HFF-Myc (cell line): Measurements from ENCODE around the gene LRRFIP1.
"Not testable (repeated sequence)": the region's sequence is repeated elsewhere in the genome, so short reads cannot be mapped to it uniquely, and the experiment has no call there.

Experiments used
- DNase-seq: peaks from one replicate; pipeline ENCODE4 v3.0.0-alpha.2; 2011; ENCODE audit warnings: low read depth; ENCODE audit errors: extremely low read depth
- H3K4me3 ChIP-seq: replicated peaks from 2 replicates; pipeline ENCODE4 v1.5.1; 2011; ENCODE audit warnings: low read depth, mild to moderate bottlenecking, control low read depth, low read length
- TF ChIP-seq, protein P1 (sequence below): IDR thresholded peaks from 2 replicates; pipeline ENCODE4 v1.5.1; 2012; ENCODE audit warnings: mild to moderate bottlenecking, low read depth, low read length, control low read depth; ENCODE audit errors: missing control alignments

LRRFIP1 gene

DNA sequence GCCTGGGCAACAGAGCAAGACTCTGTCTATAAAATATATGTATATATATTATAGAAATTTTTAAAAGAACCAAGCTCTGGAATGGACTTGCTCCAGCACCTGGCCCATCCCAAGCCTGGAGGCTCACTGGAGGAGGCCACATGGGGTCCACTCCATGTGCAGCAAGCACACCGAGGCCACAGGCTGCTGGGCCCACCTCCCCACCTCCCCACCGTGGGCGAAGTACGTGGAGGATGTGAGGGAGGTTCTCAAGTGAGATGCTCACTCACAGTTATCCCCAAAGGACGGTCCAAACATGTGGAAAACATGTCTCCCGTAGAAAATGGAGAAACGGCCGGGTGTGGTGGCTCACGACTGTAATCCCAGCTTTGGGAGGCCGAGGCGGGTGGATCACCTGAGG, 23.0 kb upstream of the LRRFIP1 start:
- no peak for DNase-seq
- no peak overlapping the region for H3K4me3 ChIP-seq
- TF ChIP-seq, protein P1, sequence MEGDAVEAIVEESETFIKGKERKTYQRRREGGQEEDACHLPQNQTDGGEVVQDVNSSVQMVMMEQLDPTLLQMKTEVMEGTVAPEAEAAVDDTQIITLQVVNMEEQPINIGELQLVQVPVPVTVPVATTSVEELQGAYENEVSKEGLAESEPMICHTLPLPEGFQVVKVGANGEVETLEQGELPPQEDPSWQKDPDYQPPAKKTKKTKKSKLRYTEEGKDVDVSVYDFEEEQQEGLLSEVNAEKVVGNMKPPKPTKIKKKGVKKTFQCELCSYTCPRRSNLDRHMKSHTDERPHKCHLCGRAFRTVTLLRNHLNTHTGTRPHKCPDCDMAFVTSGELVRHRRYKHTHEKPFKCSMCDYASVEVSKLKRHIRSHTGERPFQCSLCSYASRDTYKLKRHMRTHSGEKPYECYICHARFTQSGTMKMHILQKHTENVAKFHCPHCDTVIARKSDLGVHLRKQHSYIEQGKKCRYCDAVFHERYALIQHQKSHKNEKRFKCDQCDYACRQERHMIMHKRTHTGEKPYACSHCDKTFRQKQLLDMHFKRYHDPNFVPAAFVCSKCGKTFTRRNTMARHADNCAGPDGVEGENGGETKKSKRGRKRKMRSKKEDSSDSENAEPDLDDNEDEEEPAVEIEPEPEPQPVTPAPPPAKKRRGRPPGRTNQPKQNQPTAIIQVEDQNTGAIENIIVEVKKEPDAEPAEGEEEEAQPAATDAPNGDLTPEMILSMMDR: no peak

DNA sequence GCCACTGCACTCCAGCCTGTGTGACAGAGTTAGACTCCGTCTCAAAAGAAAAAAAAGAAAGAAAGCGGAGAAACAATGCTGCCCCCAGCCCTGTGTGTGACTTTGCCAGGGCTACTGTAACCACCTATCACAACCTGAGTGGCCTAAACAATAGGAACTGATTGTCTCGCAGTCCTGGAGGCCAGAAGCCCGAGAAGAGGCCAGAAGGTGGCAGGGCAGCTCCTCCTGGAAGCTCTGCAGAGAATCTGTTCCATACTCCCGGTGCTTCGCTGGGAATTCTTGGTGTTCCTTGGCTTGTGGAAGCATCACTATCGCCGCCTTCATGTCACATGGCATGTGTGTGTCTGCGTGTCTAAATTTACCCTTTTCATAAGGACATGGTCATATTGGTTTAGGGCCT, 22.4 kb upstream of the LRRFIP1 start:
- TF ChIP-seq, protein P1: peak; percentile 48
- H3K4me3 ChIP-seq: no peak overlapping the region
- no peak for DNase-seq

DNA sequence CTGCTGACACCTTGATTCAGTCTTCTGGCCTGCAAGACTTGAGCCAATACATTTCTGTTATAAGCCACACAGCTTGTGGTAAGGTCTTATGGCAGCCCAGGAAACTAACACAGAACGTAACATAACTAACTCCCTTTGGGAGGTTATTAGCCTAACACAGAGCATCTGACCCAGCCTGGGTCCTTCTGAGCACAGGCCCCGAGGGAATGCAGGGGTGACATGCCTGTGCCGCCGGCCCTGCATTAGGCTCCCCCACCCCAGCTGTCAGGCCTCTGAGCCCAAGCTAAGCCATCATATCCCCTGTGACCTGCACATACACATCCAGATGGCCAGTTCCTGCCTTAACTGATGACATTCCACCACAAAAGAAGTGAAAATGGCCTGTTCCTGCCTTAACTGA, 20.9 kb upstream of the LRRFIP1 start:
- not testable (repeated sequence) for DNase-seq, H3K4me3 ChIP-seq

DNA sequence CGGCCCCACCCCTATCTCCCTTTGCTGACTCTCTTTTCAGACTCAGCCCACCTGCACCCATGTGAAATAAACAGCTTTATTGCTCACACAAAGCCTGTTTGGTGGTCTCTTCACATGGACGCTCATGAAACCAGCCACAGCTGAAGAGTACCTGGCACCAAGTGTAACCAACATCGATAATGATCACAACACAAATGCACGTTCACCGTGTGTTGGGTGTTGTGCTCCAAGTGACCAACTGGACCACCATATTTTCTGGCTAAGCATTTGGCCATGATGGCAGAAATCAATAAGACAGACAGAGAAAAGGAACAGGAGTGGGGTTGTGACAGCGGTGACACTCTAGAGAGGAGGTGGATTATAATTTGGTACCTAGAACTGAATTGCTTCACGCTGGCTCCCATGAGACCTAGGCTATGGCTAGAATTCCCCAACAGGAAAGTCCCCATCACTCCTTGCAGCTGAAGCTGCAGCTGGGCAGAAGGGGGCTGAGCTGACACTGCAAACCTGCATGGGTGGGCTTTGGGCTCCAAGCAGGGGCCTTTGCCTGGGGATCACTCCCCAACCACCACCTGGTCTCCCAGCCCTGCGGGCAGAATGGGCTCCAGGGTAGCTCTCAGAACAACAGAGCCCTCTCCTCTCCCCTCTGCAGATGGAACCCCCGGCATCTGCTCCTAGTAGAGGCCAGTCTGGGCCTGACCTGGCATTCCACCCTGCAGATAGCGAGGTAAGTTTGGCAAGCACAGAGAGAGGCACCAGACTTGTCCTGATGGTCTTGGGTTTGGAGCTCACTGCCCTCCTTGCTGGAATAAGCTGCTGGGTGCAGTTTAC, 14.6 kb upstream of the LRRFIP1 start:
- H3K4me3 ChIP-seq: no peak overlapping the region
- no peak for DNase-seq
- TF ChIP-seq, protein P1: no peak

DNA sequence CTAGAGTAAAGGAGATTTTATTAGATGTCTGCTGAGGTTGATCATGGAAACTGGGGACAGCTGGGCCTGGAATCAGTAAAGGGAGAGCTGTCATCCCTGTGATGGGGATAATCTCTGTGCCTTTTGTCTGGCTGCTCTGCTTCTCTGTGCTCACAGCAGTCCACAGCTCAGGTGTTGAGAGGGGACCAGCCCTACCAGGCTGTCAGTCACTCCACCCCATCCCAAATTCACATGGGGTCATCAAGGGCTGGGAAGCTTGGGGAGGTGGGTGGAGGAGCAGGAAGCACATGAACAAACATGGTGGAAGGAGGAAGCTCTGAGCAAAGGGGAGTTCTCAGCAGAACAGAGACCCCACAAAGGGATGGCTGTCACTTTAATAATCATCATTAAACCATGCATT, 13.7 kb upstream of the LRRFIP1 start:
- TF ChIP-seq, protein P1: no peak
- DNase-seq: no peak
- no peak overlapping the region for H3K4me3 ChIP-seq

DNA sequence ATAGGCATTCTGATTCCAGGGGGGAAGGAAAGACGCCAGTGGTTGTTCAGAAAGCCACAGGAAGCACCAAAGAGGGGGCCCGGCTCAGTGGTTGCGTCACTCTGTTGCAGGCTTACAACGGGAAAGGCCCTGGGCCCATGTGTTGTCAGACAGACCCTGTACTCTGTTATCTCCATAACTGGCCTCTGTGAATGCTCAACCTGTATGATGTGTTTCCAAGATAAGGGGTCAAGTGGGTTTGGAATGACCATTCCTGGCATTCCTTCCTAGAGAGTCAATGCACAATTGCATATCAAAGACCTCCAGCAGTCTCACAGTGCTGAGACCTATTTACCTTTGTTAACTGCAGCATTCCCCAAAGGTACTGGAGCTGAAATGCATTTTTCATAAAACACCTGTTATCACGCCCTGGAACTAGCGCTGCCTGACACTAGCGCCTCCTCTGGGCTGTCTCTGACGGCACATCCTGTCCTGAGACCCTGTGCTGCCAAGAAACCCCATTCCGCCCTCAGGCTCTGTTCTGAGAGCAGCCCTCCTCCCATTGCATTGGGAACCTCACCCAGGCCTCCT, 13.2 kb upstream of the LRRFIP1 start:
- TF ChIP-seq, protein P1: no peak
- no peak overlapping the region for H3K4me3 ChIP-seq
- no peak for DNase-seq

DNA sequence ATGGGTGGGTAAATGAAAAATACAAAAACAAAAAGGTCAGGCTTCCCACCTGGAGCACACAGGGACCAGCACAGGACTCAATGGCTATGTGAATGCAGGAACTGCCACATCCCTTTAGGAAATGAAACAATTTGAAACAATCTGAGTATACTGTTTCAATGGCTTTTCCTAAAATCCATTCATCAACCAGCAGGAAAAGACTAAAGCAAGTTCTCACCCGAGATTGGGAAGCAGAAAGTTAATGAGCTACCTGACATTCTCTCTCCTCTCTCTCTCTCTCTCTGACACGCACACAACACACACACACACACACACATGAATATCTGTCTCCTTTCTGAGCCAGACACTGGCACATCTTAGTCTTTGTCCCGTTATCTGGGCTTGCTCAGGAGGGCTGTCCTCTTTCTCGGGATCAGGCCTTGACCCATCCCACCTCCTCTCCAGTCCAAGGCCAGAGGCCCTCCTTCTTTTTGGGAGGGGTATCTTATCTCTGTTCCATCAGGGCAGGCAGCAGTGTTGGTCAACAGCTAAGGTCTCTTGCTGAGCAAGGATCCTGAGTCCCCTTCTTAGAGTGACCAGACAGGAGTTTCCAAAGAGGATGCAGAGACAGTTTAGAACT, 11.6 kb upstream of the LRRFIP1 start:
- DNase-seq: no peak
- H3K4me3 ChIP-seq: no peak overlapping the region
- TF ChIP-seq, protein P1: no peak
